ENCODE results near the gene EPHB2. TPM values are rescaled to one million over a fixed set of nuclear protein-coding genes. Genes with fewer than 3 reads are reported as not detected.

Gene EPHB2
- total RNA-seq, 1 donor from 2014 or later = 10.7 TPM

- no peaks in the 10 kb centered on the region for H3K36me3 Mint-ChIP-seq (ENCODE audit: low read depth, unreplicated experiment)
- no peak for DNase-seq (ENCODE audit: low spot score)
- H3K4me3 Mint-ChIP-seq (ENCODE audit: unreplicated experiment) = no peak overlapping the region
- TF ChIP-seq CTCF (IDR thresholded peaks at IDR 0.05; ENCODE audit: unreplicated experiment) = no peak
- no peaks in the 10 kb centered on the region for H3K9me3 Mint-ChIP-seq (ENCODE audit: unreplicated experiment)
- H3K27me3 Mint-ChIP-seq (ENCODE audit: unreplicated experiment) = peaks cover 2% of the 10 kb centered on the region
- no peaks in the 10 kb centered on the region for H3K4me1 Mint-ChIP-seq (ENCODE audit: unreplicated experiment)
- H3K27ac Mint-ChIP-seq (ENCODE audit: unreplicated experiment) = no peak overlapping the region
These were observed 210.9 kb downstream of the EPHB2 start for GRCh38 chr1:22921452-22922126.

- H3K36me3 Mint-ChIP-seq (ENCODE audit: low read depth, unreplicated experiment) = no peaks in the 10 kb centered on the region
- H3K4me3 Mint-ChIP-seq (ENCODE audit: unreplicated experiment) = no peak overlapping the region
- H3K9me3 Mint-ChIP-seq (ENCODE audit: unreplicated experiment) = no peaks in the 10 kb centered on the region
- H3K27me3 Mint-ChIP-seq (ENCODE audit: unreplicated experiment) = peaks cover 2% of the 10 kb centered on the region
- H3K27ac Mint-ChIP-seq (ENCODE audit: unreplicated experiment) = no peak overlapping the region
- no peaks in the 10 kb centered on the region for H3K4me1 Mint-ChIP-seq (ENCODE audit: unreplicated experiment)
- DNase-seq (ENCODE audit: low spot score) = no peak
- no peak for TF ChIP-seq CTCF (IDR thresholded peaks at IDR 0.05; ENCODE audit: unreplicated experiment)
These were observed 212.0 kb downstream of the EPHB2 start for GRCh38 chr1:22922640-22923039.

GRCh38 chr1:22925111-22925510 lies 214.5 kb downstream of the EPHB2 start:
- TF ChIP-seq CTCF (IDR thresholded peaks at IDR 0.05; ENCODE audit: unreplicated experiment) = no peak
- Mint-ChIP-seq H3K4me3 (ENCODE audit: unreplicated experiment) (no peak overlapping the region), H3K27ac (ENCODE audit: unreplicated experiment) (no peak overlapping the region), H3K9me3 (ENCODE audit: unreplicated experiment) (no peaks in the 10 kb centered on the region), H3K36me3 (ENCODE audit: low read depth, unreplicated experiment) (peaks cover 3% of the 10 kb centered on the region), H3K4me1 (ENCODE audit: unreplicated experiment) (no peaks in the 10 kb centered on the region), H3K27me3 (ENCODE audit: unreplicated experiment) (peaks cover 2% of the 10 kb centered on the region)
- no peak for DNase-seq (ENCODE audit: low spot score)

- no peaks in the 10 kb centered on the region for H3K9me3 Mint-ChIP-seq (ENCODE audit: unreplicated experiment)
- no peaks in the 10 kb centered on the region for H3K4me1 Mint-ChIP-seq (ENCODE audit: unreplicated experiment)
- TF ChIP-seq CTCF (IDR thresholded peaks at IDR 0.05; ENCODE audit: unreplicated experiment) = peak; percentile 86
- no peak overlapping the region for H3K4me3 Mint-ChIP-seq (ENCODE audit: unreplicated experiment)
- no peaks in the 10 kb centered on the region for H3K27me3 Mint-ChIP-seq (ENCODE audit: unreplicated experiment)
- H3K36me3 Mint-ChIP-seq (ENCODE audit: low read depth, unreplicated experiment) = peaks cover 3% of the 10 kb centered on the region
- no peak overlapping the region for H3K27ac Mint-ChIP-seq (ENCODE audit: unreplicated experiment)
- peak; percentile 86 for DNase-seq (ENCODE audit: low spot score)
These were observed 219.7 kb downstream of the EPHB2 start for GRCh38 chr1:22930240-22930912.

- H3K4me1 Mint-ChIP-seq (ENCODE audit: unreplicated experiment) = no peaks in the 10 kb centered on the region
- no peaks in the 10 kb centered on the region for H3K9me3 Mint-ChIP-seq (ENCODE audit: unreplicated experiment)
- no peak overlapping the region for H3K4me3 Mint-ChIP-seq (ENCODE audit: unreplicated experiment)
- H3K27me3 Mint-ChIP-seq (ENCODE audit: unreplicated experiment) = no peaks in the 10 kb centered on the region
- no peak overlapping the region for H3K27ac Mint-ChIP-seq (ENCODE audit: unreplicated experiment)
- peaks cover 3% of the 10 kb centered on the region for H3K36me3 Mint-ChIP-seq (ENCODE audit: low read depth, unreplicated experiment)
- DNase-seq (ENCODE audit: low spot score) = no peak
- no peak for TF ChIP-seq CTCF (IDR thresholded peaks at IDR 0.05; ENCODE audit: unreplicated experiment)
These were observed 222.3 kb downstream of the EPHB2 start for GRCh38 chr1:22932803-22933470.

Data from endothelial cell (in vitro differentiated cells).